Rectal smooth muscle tissue (tissue), 1 donor: ENCODE results near the gene NUMB.
"Not testable (repeated sequence)": the region's sequence is repeated elsewhere in the genome, so short reads cannot be mapped to it uniquely, and the experiment has no call there.

Experiments
- H3K27ac ChIP-seq: one replicate; pipeline ENCODE4 v1.7.0; 2013; ENCODE audit warnings: low read depth, low read length, inconsistent platforms
- H3K27me3 ChIP-seq: one replicate; pipeline ENCODE4 v1.7.0; 2013; ENCODE audit warnings: low read length; ENCODE audit not compliant: control insufficient read depth, insufficient read depth
- H3K36me3 ChIP-seq: one replicate; pipeline ENCODE4 v1.7.0; 2013; ENCODE audit warnings: low read length; ENCODE audit not compliant: control insufficient read depth, insufficient read depth
- H3K4me1 ChIP-seq: one replicate; pipeline ENCODE4 v1.7.0; 2013; ENCODE audit warnings: low read length; ENCODE audit not compliant: control insufficient read depth, insufficient read depth
- H3K4me3 ChIP-seq: one replicate; pipeline ENCODE4 v1.7.0; 2013; ENCODE audit warnings: low read length
- H3K9ac ChIP-seq: one replicate; pipeline ENCODE4 v1.7.0; 2013; ENCODE audit warnings: low read length

NUMB gene

GRCh38 chr14:73368616-73369015 lies 89.7 kb downstream of the NUMB start:
- Histone ChIP-seq H3K4me3 (no peak overlapping the region), H3K4me1 (no peaks in the 10 kb centered on the region), H3K36me3 (no peaks in the 10 kb centered on the region), H3K27ac (no peak overlapping the region), H3K9ac (no peak overlapping the region), H3K27me3 (no peaks in the 10 kb centered on the region)

- no peak overlapping the region for H3K4me3 ChIP-seq
- no peak overlapping the region for H3K9ac ChIP-seq
- H3K36me3 ChIP-seq: no peaks in the 10 kb centered on the region
- H3K27me3 ChIP-seq: no peaks in the 10 kb centered on the region
- H3K4me1 ChIP-seq: no peaks in the 10 kb centered on the region
- no peak overlapping the region for H3K27ac ChIP-seq
Measured at GRCh38 chr14:73365727-73366126, 92.6 kb downstream of the NUMB start.

GRCh38 chr14:73364559-73364958 lies 93.8 kb downstream of the NUMB start:
- H3K36me3 ChIP-seq: no peaks in the 10 kb centered on the region
- H3K4me1 ChIP-seq: no peaks in the 10 kb centered on the region
- H3K27me3 ChIP-seq: no peaks in the 10 kb centered on the region
- no peak overlapping the region for H3K4me3 ChIP-seq
- no peak overlapping the region for H3K9ac ChIP-seq
- no peak overlapping the region for H3K27ac ChIP-seq

- H3K9ac ChIP-seq: no peak overlapping the region
- no peaks in the 10 kb centered on the region for H3K36me3 ChIP-seq
- H3K4me1 ChIP-seq: no peaks in the 10 kb centered on the region
- H3K27me3 ChIP-seq: no peaks in the 10 kb centered on the region
- H3K27ac ChIP-seq: no peak overlapping the region
- H3K4me3 ChIP-seq: no peak overlapping the region
Measured at GRCh38 chr14:73359445-73359844, 98.9 kb downstream of the NUMB start.

GRCh38 chr14:73358187-73358586 lies 100.2 kb downstream of the NUMB start:
- Histone ChIP-seq H3K36me3 (no peaks in the 10 kb centered on the region), H3K27me3 (no peaks in the 10 kb centered on the region), H3K4me3 (no peak overlapping the region), H3K4me1 (no peaks in the 10 kb centered on the region), H3K9ac (no peak overlapping the region), H3K27ac (no peak overlapping the region)

GRCh38 chr14:73349091-73349490 lies 109.3 kb downstream of the NUMB start:
- H3K27me3 ChIP-seq, H3K27ac ChIP-seq, H3K4me3 ChIP-seq, H3K36me3 ChIP-seq, H3K4me1 ChIP-seq, H3K9ac ChIP-seq: not testable (repeated sequence)

GRCh38 chr14:73344319-73344718 lies 114.0 kb downstream of the NUMB start:
- no peak overlapping the region for H3K27ac ChIP-seq
- peaks cover 2% of the 10 kb centered on the region for H3K36me3 ChIP-seq
- no peak overlapping the region for H3K9ac ChIP-seq
- no peaks in the 10 kb centered on the region for H3K27me3 ChIP-seq
- no peaks in the 10 kb centered on the region for H3K4me1 ChIP-seq
- no peak overlapping the region for H3K4me3 ChIP-seq

- peaks cover 2% of the 10 kb centered on the region for H3K36me3 ChIP-seq
- no peak overlapping the region for H3K27ac ChIP-seq
- no peaks in the 10 kb centered on the region for H3K27me3 ChIP-seq
- no peak overlapping the region for H3K9ac ChIP-seq
- H3K4me3 ChIP-seq: no peak overlapping the region
- H3K4me1 ChIP-seq: no peaks in the 10 kb centered on the region
Measured at GRCh38 chr14:73342670-73343069, 115.7 kb downstream of the NUMB start.

GRCh38 chr14:73339846-73340595 lies 118.3 kb downstream of the NUMB start:
- Histone ChIP-seq H3K27me3 (no peaks in the 10 kb centered on the region), H3K27ac (no peak overlapping the region), H3K36me3 (peaks cover 2% of the 10 kb centered on the region), H3K4me1 (no peaks in the 10 kb centered on the region), H3K4me3 (no peak overlapping the region), H3K9ac (no peak overlapping the region)

- no peak overlapping the region for H3K27ac ChIP-seq
- H3K27me3 ChIP-seq: no peaks in the 10 kb centered on the region
- H3K36me3 ChIP-seq: peaks cover 2% of the 10 kb centered on the region
- no peak overlapping the region for H3K9ac ChIP-seq
- H3K4me1 ChIP-seq: no peaks in the 10 kb centered on the region
- no peak overlapping the region for H3K4me3 ChIP-seq
Measured at GRCh38 chr14:73339206-73339605, 119.1 kb downstream of the NUMB start.

- H3K4me3 ChIP-seq: no peak overlapping the region
- no peaks in the 10 kb centered on the region for H3K27me3 ChIP-seq
- H3K4me1 ChIP-seq: no peaks in the 10 kb centered on the region
- H3K9ac ChIP-seq: no peak overlapping the region
- H3K36me3 ChIP-seq: peaks cover 2% of the 10 kb centered on the region
- no peak overlapping the region for H3K27ac ChIP-seq
Measured at GRCh38 chr14:73338551-73338950, 119.8 kb downstream of the NUMB start.

- H3K4me3 ChIP-seq: no peak overlapping the region
- no peak overlapping the region for H3K9ac ChIP-seq
- no peaks in the 10 kb centered on the region for H3K27me3 ChIP-seq
- no peaks in the 10 kb centered on the region for H3K36me3 ChIP-seq
- H3K27ac ChIP-seq: no peak overlapping the region
- no peaks in the 10 kb centered on the region for H3K4me1 ChIP-seq
Measured at GRCh38 chr14:73333031-73333430, 125.3 kb downstream of the NUMB start.

GRCh38 chr14:73325630-73326299 lies 132.6 kb downstream of the NUMB start:
- Histone ChIP-seq H3K27ac (no peak overlapping the region), H3K27me3 (no peaks in the 10 kb centered on the region), H3K9ac (no peak overlapping the region), H3K4me3 (no peak overlapping the region), H3K4me1 (no peaks in the 10 kb centered on the region), H3K36me3 (no peaks in the 10 kb centered on the region)
